ENCODE data around the gene TPCN1. TPM values are rescaled to one million over a fixed set of nuclear protein-coding genes. Genes with fewer than 3 reads are reported as not detected.
A peak's percentile ranks its signal among the peaks of the same experiment; 100 is the strongest.

TPCN1 gene
- total RNA-seq, 1 experiment from 2014 or later, result 32.7 TPM

DNA sequence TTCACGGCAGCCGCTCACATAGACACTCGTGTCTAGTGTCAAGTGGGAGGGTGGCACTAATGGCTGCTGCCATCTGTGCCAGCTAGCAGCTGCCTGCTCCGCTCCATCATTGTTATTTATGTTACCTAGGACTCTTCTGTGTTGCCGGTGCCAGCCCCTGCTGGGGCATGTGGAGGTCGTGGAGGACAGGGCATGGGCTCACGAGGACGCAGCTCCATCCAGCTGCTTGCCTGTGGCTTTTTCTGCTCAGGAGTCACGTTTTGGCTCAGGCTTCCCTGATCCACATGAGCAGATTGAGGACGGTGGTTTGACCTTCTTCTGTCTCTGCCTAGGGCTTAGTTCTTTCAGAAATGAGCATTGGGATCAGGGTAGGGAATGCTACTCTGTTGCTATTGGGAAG lies 31.2 kb downstream of the TPCN1 start:
- DNase-seq (ENCODE audit: low spot score) (no peak), ATAC-seq (no peak)
- POLR2A ChIA-PET, result interaction anchor here (0.7 kb wide), 1 partner anchor 111 kb away, joined by 3 read pairs; no protein-coding TSS in a partner anchor
- Mint-ChIP-seq H3K9me3 (peaks cover 1% of the 10 kb centered on the region; the same call in 1 of the 2 replicates), H3K27ac (peak overlapping the region; percentile 50; the same call in 1 of the 2 replicates), H3K27me3 (ENCODE audit: low read depth) (no peaks in the 10 kb centered on the region), H3K4me1 (peaks cover 13% of the 10 kb centered on the region), H3K36me3 (peaks cover 5% of the 10 kb centered on the region), H3K4me3 (no peak overlapping the region)
- CTCF ChIA-PET, result interaction anchor here (0.6 kb wide), 1 partner anchor 14 kb away, joined by 3 read pairs; no protein-coding TSS in a partner anchor
- TF ChIP-seq MXD4 (CRISPR knock-in tag; IDR thresholded peaks at IDR 0.05; ENCODE audit: borderline replicate concordance) (no peak), ZNF532 (CRISPR knock-in tag; IDR thresholded peaks at IDR 0.05; ENCODE audit: borderline replicate concordance) (no peak), ZNF671 (CRISPR knock-in tag; IDR thresholded peaks at IDR 0.05) (no peak), ETV6 (CRISPR knock-in tag; IDR thresholded peaks at IDR 0.05) (no peak), SMAD3 (CRISPR knock-in tag; IDR thresholded peaks at IDR 0.05; ENCODE audit: borderline replicate concordance) (no peak), ZNF416 (CRISPR knock-in tag; IDR thresholded peaks at IDR 0.05) (no peak), ZNF263 (CRISPR knock-in tag; IDR thresholded peaks at IDR 0.05; ENCODE audit: low read depth) (no peak), GABPB1 (CRISPR knock-in tag; IDR thresholded peaks at IDR 0.05) (no peak), USF2 (CRISPR knock-in tag; IDR thresholded peaks at IDR 0.05) (no peak), ZNF423 (CRISPR knock-in tag; IDR thresholded peaks at IDR 0.05) (no peak), RELA (CRISPR knock-in tag; IDR thresholded peaks at IDR 0.05; ENCODE audit: borderline replicate concordance) (no peak), CREB1 (CRISPR knock-in tag; IDR thresholded peaks at IDR 0.05) (no peak), ATF1 (CRISPR knock-in tag; IDR thresholded peaks at IDR 0.05) (no peak), TEAD1 (CRISPR knock-in tag; IDR thresholded peaks at IDR 0.05) (no peak)
- TF ChIP-seq, protein P1, sequence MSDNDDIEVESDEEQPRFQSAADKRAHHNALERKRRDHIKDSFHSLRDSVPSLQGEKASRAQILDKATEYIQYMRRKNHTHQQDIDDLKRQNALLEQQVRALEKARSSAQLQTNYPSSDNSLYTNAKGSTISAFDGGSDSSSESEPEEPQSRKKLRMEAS (CRISPR knock-in tag; IDR thresholded peaks at IDR 0.05), result no peak
- TF ChIP-seq, protein P2, sequence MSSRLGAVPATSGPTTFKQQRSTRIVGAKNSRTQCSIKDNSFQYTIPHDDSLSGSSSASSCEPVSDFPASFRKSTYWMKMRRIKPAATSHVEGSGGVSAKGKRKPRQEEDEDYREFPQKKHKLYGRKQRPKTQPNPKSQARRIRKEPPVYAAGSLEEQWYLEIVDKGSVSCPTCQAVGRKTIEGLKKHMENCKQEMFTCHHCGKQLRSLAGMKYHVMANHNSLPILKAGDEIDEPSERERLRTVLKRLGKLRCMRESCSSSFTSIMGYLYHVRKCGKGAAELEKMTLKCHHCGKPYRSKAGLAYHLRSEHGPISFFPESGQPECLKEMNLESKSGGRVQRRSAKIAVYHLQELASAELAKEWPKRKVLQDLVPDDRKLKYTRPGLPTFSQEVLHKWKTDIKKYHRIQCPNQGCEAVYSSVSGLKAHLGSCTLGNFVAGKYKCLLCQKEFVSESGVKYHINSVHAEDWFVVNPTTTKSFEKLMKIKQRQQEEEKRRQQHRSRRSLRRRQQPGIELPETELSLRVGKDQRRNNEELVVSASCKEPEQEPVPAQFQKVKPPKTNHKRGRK (CRISPR knock-in tag; IDR thresholded peaks at IDR 0.05; ENCODE audit: borderline replicate concordance), result no peak

- DNase-seq (ENCODE audit: low spot score) (no peak), ATAC-seq (no peak)
- H3K27me3 Mint-ChIP-seq (ENCODE audit: low read depth), result no peaks in the 10 kb centered on the region
- ChIA-PET CTCF (interaction anchor here (0.5 to 0.9 kb wide), 2 partner anchors 48 to 118 kb away, joined by 3 to 4 read pairs; partner anchors contain the start of gene RASAL1), POLR2A (no interaction called here)
- no peak overlapping the region for H3K4me3 Mint-ChIP-seq
- peaks cover 1% of the 10 kb centered on the region for H3K4me1 Mint-ChIP-seq
- no peak overlapping the region for H3K27ac Mint-ChIP-seq
- peaks cover 5% of the 10 kb centered on the region for H3K36me3 Mint-ChIP-seq
- peaks cover 3% of the 10 kb centered on the region; the same call in 1 of the 2 replicates for H3K9me3 Mint-ChIP-seq
- TF ChIP-seq SMAD4 (CRISPR knock-in tag; IDR thresholded peaks at IDR 0.05) (no peak), ZNF281 (CRISPR knock-in tag; IDR thresholded peaks at IDR 0.05) (no peak), E2F5 (CRISPR knock-in tag; IDR thresholded peaks at IDR 0.05) (no peak), AFF4 (CRISPR knock-in tag; IDR thresholded peaks at IDR 0.05; ENCODE audit: borderline replicate concordance) (no peak)
Measured at GRCh38 chr12:113253532-113254285, 32.4 kb downstream of the TPCN1 start.
